ENCODE measurements around the gene XPO6. TPM values are rescaled to one million over a fixed set of nuclear protein-coding genes. Genes with fewer than 3 reads are reported as not detected.

XPO6 gene
- total RNA-seq, 1 donor from 2014 or later = 71.6 TPM

GRCh38 chr16:28063591-28064061 lies 148.1 kb downstream of the XPO6 start, which contains the start of gene GSG1L:
Gene GSG1L (minus strand): TSS chr16:28063714. CDS start chr16:28063424, 290 bp downstream.
- TF ChIP-seq EZH2phosphoT487 (IDR thresholded peaks at IDR 0.05) (no peak), CTCF (IDR thresholded peaks at IDR 0.05) (peak; percentile 38)
- H3K27me3 Mint-ChIP-seq (ENCODE audit: insufficient read depth, low read depth) = peaks cover 50% of the 10 kb centered on the region
- Histone ChIP-seq H3K27me3 (peaks cover 84% of the 10 kb centered on the region), H3F3A (ENCODE audit: low read depth) (no peaks in the 10 kb centered on the region), H3K4me2 (peak within 1 kb of the TSS; percentile 91), H3K4me3 (peak within 1 kb of the TSS; percentile 52), H4K20me1 (ENCODE audit: low read depth) (peaks cover 21% of the 10 kb centered on the region), H2AFZ (replicated peaks) (no peak within 1 kb of the TSS), H3K9me3 (ENCODE audit: low read depth) (no peaks in the 10 kb centered on the region), H3K27ac (no peak within 1 kb of the TSS), H3K9ac (no peak within 1 kb of the TSS), H3K79me2 (ENCODE audit: low read depth) (no peaks in the 10 kb centered on the region), H3K4me1 (peaks cover 5% of the 10 kb centered on the region), H3K36me3 (no peaks in the 10 kb centered on the region)
- H3K4me3 Mint-ChIP-seq = peak within 1 kb of the TSS; percentile 66
- no peaks in the 10 kb centered on the region for H3K9me3 Mint-ChIP-seq
- DNase-seq (ENCODE audit: low spot score) = peak; percentile 67
- H3K4me1 Mint-ChIP-seq = peaks cover 10% of the 10 kb centered on the region
- H3K36me3 Mint-ChIP-seq = no peaks in the 10 kb centered on the region
- no peak within 1 kb of the TSS for H3K27ac Mint-ChIP-seq

GRCh38 chr16:28062847-28063521 lies 148.8 kb downstream of the XPO6 start:
- H3F3A ChIP-seq (ENCODE audit: low read depth) = no peaks in the 10 kb centered on the region
- no peaks in the 10 kb centered on the region for H3K36me3 ChIP-seq
- no peak overlapping the region for H3K27ac Mint-ChIP-seq
- DNase-seq (ENCODE audit: low spot score) = peak; percentile 63
- H3K27me3 Mint-ChIP-seq (ENCODE audit: insufficient read depth, low read depth) = peaks cover 54% of the 10 kb centered on the region
- TF ChIP-seq EZH2 (IDR thresholded peaks at IDR 0.05) = peak; percentile 45
- peak; percentile 40 for TF ChIP-seq EZH2phosphoT487 (IDR thresholded peaks at IDR 0.05)
- TF ChIP-seq CTCF (IDR thresholded peaks at IDR 0.05) = no peak
- peaks cover 5% of the 10 kb centered on the region for H3K4me1 ChIP-seq
- H2AFZ ChIP-seq (replicated peaks) = no peak overlapping the region
- no peaks in the 10 kb centered on the region for H3K9me3 Mint-ChIP-seq
- peaks cover 91% of the 10 kb centered on the region for H3K27me3 ChIP-seq
- H3K4me1 Mint-ChIP-seq = peaks cover 10% of the 10 kb centered on the region
- no peak overlapping the region for H3K9ac ChIP-seq
- H3K36me3 Mint-ChIP-seq = no peaks in the 10 kb centered on the region
- peaks cover 21% of the 10 kb centered on the region for H4K20me1 ChIP-seq (ENCODE audit: low read depth)
- peak overlapping the region; percentile 91 for H3K4me2 ChIP-seq
- H3K9me3 ChIP-seq (ENCODE audit: low read depth) = no peaks in the 10 kb centered on the region
- no peak overlapping the region for H3K4me3 Mint-ChIP-seq
- no peaks in the 10 kb centered on the region for H3K79me2 ChIP-seq (ENCODE audit: low read depth)
- peak overlapping the region; percentile 52 for H3K4me3 ChIP-seq
- H3K27ac ChIP-seq = no peak overlapping the region

GRCh38 chr16:28062261-28062846 lies 149.4 kb downstream of the XPO6 start:
- H3K27ac Mint-ChIP-seq = no peak overlapping the region
- H3K9me3 ChIP-seq (ENCODE audit: low read depth) = no peaks in the 10 kb centered on the region
- no peaks in the 10 kb centered on the region for H3F3A ChIP-seq (ENCODE audit: low read depth)
- no peak overlapping the region for H3K27ac ChIP-seq
- peak overlapping the region; percentile 24 for H3K4me3 Mint-ChIP-seq
- H3K36me3 ChIP-seq = no peaks in the 10 kb centered on the region
- no peak overlapping the region for H3K9ac ChIP-seq
- H2AFZ ChIP-seq (replicated peaks) = no peak overlapping the region
- H3K9me3 Mint-ChIP-seq = no peaks in the 10 kb centered on the region
- peak overlapping the region; percentile 52 for H3K4me3 ChIP-seq
- H3K79me2 ChIP-seq (ENCODE audit: low read depth) = no peaks in the 10 kb centered on the region
- peaks cover 10% of the 10 kb centered on the region for H3K4me1 Mint-ChIP-seq
- no peak for DNase-seq (ENCODE audit: low spot score)
- H3K27me3 ChIP-seq = peaks cover 92% of the 10 kb centered on the region
- H3K4me2 ChIP-seq = peak overlapping the region; percentile 91
- TF ChIP-seq EZH2phosphoT487 (IDR thresholded peaks at IDR 0.05) (peak; percentile 70), CTCF (IDR thresholded peaks at IDR 0.05) (no peak), EZH2 (IDR thresholded peaks at IDR 0.05) (peak; percentile 78)
- H3K27me3 Mint-ChIP-seq (ENCODE audit: insufficient read depth, low read depth) = peaks cover 52% of the 10 kb centered on the region
- peaks cover 5% of the 10 kb centered on the region for H3K4me1 ChIP-seq
- H3K36me3 Mint-ChIP-seq = no peaks in the 10 kb centered on the region
- H4K20me1 ChIP-seq (ENCODE audit: low read depth) = peaks cover 21% of the 10 kb centered on the region
